Measurements from ENCODE around the gene MUC3A.

GRCh38 chr7:100963874-100964273 lies 14.5 kb downstream of the MUC3A start:
- TF ChIP-seq, protein P1, sequence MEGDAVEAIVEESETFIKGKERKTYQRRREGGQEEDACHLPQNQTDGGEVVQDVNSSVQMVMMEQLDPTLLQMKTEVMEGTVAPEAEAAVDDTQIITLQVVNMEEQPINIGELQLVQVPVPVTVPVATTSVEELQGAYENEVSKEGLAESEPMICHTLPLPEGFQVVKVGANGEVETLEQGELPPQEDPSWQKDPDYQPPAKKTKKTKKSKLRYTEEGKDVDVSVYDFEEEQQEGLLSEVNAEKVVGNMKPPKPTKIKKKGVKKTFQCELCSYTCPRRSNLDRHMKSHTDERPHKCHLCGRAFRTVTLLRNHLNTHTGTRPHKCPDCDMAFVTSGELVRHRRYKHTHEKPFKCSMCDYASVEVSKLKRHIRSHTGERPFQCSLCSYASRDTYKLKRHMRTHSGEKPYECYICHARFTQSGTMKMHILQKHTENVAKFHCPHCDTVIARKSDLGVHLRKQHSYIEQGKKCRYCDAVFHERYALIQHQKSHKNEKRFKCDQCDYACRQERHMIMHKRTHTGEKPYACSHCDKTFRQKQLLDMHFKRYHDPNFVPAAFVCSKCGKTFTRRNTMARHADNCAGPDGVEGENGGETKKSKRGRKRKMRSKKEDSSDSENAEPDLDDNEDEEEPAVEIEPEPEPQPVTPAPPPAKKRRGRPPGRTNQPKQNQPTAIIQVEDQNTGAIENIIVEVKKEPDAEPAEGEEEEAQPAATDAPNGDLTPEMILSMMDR (IDR thresholded peaks at IDR 0.05; ENCODE audit: poor library complexity): no peak
- no peak for TF ChIP-seq EZH2 (IDR thresholded peaks at IDR 0.05; ENCODE audit: borderline replicate concordance)
- no peak for TF ChIP-seq EZH2phosphoT487 (IDR thresholded peaks at IDR 0.05; ENCODE audit: low read depth, severe bottlenecking, unreplicated experiment)
